K562 (cell line): ENCODE results near the gene ATP5PB. TPM values are rescaled to one million over a fixed set of nuclear protein-coding genes. Genes with fewer than 3 reads are reported as not detected.

Source experiments
- ETV1 ChIP-seq: fragments of 450-650 bp; conservative IDR thresholded peaks from 2 replicates; pipeline ENCODE4 v1.6.1; 2016; ENCODE audit warnings: missing genetic modification characterization, control low read depth, low read depth, missing compliant biosample characterization
- GABPA ChIP-seq: fragments of 200-800 bp; sonication (Bioruptor generic); conservative IDR thresholded peaks from 2 replicates; pipeline ENCODE4 v1.6.1; 2016; ENCODE audit warnings: low read depth, missing genetic modification characterization, missing compliant biosample characterization
- NBN ChIP-seq: fragments of 450-650 bp; IDR thresholded peaks from 2 replicates; pipeline ENCODE4 v1.6.1; 2016; ENCODE audit warnings: low read depth, mild to moderate bottlenecking
- RB1 ChIP-seq: fragments of 450-650 bp; IDR thresholded peaks from 2 replicates; pipeline ENCODE4 v1.6.1; 2017; ENCODE audit warnings: low read depth, mild to moderate bottlenecking
- RCOR1 ChIP-seq, 2 experiments: IDR thresholded peaks; 2 replicates each; pipeline ENCODE4 v1.6.1; 2012; ENCODE audit warnings: low read depth in 2 of 2, low read length in 2 of 2, borderline replicate concordance in 1 of 2, improper control_type of control experiment in 1 of 2
- SIN3A ChIP-seq, 2 experiments: fragments of 150-350 bp in 1 of 2; IDR thresholded peaks; 2 replicates each; pipeline ENCODE4 v1.6.1; 2011 to 2016; ENCODE audit warnings: borderline replicate concordance in 2 of 2, low read depth in 2 of 2, low read length in 2 of 2, mild to moderate bottlenecking in 2 of 2, moderate library complexity in 2 of 2; ENCODE audit not compliant: control insufficient read depth in 1 of 2
- ZNF41 ChIP-seq: fragments of 250-450 bp; sonication (Bioruptor Pico); conservative IDR thresholded peaks from 2 replicates; pipeline ENCODE4 v1.4.0; 2020; ENCODE audit warnings: mild to moderate bottlenecking
- polyA plus RNA-seq, 8 experiments: library from polyadenylated mRNA; depleted of rRNA in 4 of 8; stranded (reverse) in 5 of 8; unstranded in 3 of 8; fragments of >200 nt; fragmentation: Nextera tagmentation in 2 of 8; fragmentation: Illumina TruSeq in 1 of 8; extraction: Ambion mirVana in 2 of 8; extraction: Trizol in 1 of 8; gene quantifications; 2 replicates each; pipeline versions ENCODE4 v1.2.1 to v1.2.3, GENCODE V29; 2011 to 2014; ENCODE audit warnings: inconsistent platforms in 1 of 8, missing spikeins in 1 of 8
- total RNA-seq, 7 experiments: library from RNA; depleted of rRNA in 6 of 7; stranded (reverse); fragments of >200 nt in 6 of 7; fragmentation: Illumina TruSeq in 2 of 7; extraction: Trizol in 2 of 7; gene quantifications; 2 replicates each; pipeline versions ENCODE4 v1.2.1 to v1.2.3, GENCODE V29; 2011 to 2021; ENCODE audit warnings: low replicate concordance in 1 of 7
- TF ChIP-seq, protein P1 (sequence below), 2 experiments: IDR thresholded peaks in 1 of 2; conservative IDR thresholded peaks in 1 of 2; 2 replicates each; pipeline ENCODE4 v1.6.1; 2016; ENCODE audit warnings: low read depth in 2 of 2, mild to moderate bottlenecking in 1 of 2, missing compliant biosample characterization in 1 of 2, missing genetic modification characterization in 1 of 2, moderate library complexity in 1 of 2
- TF ChIP-seq, protein P2 (sequence below): sonication (generic); formaldehyde crosslinking; IDR thresholded peaks from 2 replicates; pipeline ENCODE4 v1.8.0; 2023; ENCODE audit warnings: mild to moderate bottlenecking, missing genetic modification reagents

The ATP5PB gene
- total and polyA plus RNA-seq, 9 of the 15 experiments (the other 6 are each of a cell fraction or from before 2014, with no cell fraction given), result 651 to 2,735 (median 1,061) TPM

DNA sequence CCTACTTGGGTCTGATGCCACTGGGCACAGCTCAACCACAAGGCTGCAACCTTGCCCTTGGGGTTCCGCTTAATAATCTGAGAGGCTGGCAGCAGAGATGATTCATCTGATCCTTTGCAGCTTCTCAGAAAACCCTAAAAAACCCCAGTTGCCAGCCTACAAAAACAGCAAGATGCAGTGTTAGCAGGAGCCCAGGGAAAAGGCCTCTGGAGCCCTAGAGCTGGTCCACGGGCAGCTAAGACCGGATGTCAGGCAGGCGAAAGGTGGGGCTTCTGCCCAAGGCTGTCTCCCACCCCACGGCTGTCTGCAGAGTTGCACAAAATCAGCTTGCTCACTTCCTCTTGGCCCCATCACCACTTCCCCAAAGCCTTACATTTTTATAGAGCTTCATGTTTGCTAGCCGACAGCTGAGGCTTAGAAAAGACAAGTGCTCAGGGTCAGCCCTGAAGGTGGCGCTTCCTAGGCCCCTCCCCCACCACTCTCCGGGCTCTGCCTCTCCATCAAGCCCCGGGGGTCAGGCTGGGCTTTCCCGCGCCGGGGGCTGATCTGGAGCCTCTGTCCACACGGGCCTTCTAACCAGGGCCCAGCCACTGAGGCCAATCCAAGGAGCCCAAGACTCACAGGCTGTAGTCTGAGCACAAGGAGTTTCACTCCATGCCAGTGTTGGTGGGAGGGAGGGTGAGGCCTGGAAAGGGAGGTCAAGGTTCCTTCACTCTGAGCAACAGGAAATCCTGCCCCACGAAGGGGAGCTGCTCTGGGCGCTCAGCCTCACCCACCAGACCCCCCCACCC is 58.3 kb downstream of the ATP5PB start (continued):
- TF ChIP-seq, protein P1, sequence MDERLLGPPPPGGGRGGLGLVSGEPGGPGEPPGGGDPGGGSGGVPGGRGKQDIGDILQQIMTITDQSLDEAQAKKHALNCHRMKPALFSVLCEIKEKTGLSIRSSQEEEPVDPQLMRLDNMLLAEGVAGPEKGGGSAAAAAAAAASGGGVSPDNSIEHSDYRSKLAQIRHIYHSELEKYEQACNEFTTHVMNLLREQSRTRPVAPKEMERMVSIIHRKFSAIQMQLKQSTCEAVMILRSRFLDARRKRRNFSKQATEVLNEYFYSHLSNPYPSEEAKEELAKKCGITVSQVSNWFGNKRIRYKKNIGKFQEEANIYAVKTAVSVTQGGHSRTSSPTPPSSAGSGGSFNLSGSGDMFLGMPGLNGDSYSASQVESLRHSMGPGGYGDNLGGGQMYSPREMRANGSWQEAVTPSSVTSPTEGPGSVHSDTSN (CRISPR knock-in tag; IDR thresholded peaks at IDR 0.05; ENCODE audit: low read depth), result no peak
- TF ChIP-seq, protein P1 (tag; conservative IDR thresholded peaks at IDR 0.05; ENCODE audit: low read depth), result no peak
- 0 out of 4 replicates have a peak, but pooled peaks of 1 of the 2 experiments have one; percentile 26 for TF ChIP-seq SIN3A (IDR thresholded peaks at IDR 0.05; ENCODE audit: borderline replicate concordance in 2 of 2, control insufficient read depth in 1 of 2, low read depth in 2 of 2, low read length in 2 of 2)
- 0 out of 2 replicates have a peak, but pooled peaks have one; percentile 18 for TF ChIP-seq ZNF41 (CRISPR knock-in tag)
- TF ChIP-seq RCOR1 (IDR thresholded peaks at IDR 0.05; ENCODE audit: borderline replicate concordance in 1 of 2, low read depth in 2 of 2, low read length in 2 of 2), result peak in 1 of 2 experiments; percentile 58; a peak in 1 of 4 replicates
- TF ChIP-seq, protein P2, sequence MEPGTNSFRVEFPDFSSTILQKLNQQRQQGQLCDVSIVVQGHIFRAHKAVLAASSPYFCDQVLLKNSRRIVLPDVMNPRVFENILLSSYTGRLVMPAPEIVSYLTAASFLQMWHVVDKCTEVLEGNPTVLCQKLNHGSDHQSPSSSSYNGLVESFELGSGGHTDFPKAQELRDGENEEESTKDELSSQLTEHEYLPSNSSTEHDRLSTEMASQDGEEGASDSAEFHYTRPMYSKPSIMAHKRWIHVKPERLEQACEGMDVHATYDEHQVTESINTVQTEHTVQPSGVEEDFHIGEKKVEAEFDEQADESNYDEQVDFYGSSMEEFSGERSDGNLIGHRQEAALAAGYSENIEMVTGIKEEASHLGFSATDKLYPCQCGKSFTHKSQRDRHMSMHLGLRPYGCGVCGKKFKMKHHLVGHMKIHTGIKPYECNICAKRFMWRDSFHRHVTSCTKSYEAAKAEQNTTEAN (CRISPR knock-in tag), result 0 out of 2 replicates have a peak, but pooled peaks have one; percentile 31
- TF ChIP-seq ETV1 (tag), result 0 out of 2 replicates have a peak, but pooled peaks have one; percentile 41
- TF ChIP-seq GABPA (tag), result peak; percentile 66
- peak; percentile 79 for TF ChIP-seq RB1
- TF ChIP-seq NBN, result peak; percentile 26; the same call in 1 of the 2 replicates
